Loucy (cell line): Measurements from ENCODE around the gene DLGAP1.

Source experiments
- H2AFZ ChIP-seq: fragments of 200-600 bp; sonication (generic); 2 replicates; pipeline ENCODE4 v1.6.0; 2016; ENCODE audit warnings: antibody characterized with exemption, mild to moderate bottlenecking, low read length, moderate library complexity
- H3F3A ChIP-seq: fragments of 200-600 bp; 2 replicates; pipeline ENCODE4 v1.6.0; 2016; ENCODE audit warnings: antibody characterized with exemption, low read depth, mild to moderate bottlenecking
- H3K27me3 ChIP-seq: fragments of 200-600 bp; sonication (generic); 2 replicates; pipeline ENCODE4 v1.6.1; 2014; ENCODE audit warnings: low read length, mild to moderate bottlenecking; ENCODE audit not compliant: insufficient read depth, poor library complexity, severe bottlenecking
- H3K36me3 ChIP-seq: fragments of 200-600 bp; sonication (generic); 2 replicates; pipeline ENCODE4 v1.6.1; 2016; ENCODE audit warnings: low read length; ENCODE audit not compliant: insufficient read depth
- H3K4me1 ChIP-seq: fragments of 200-600 bp; sonication (generic); 2 replicates; pipeline ENCODE4 v1.5.1; 2014; ENCODE audit warnings: low read length, mild to moderate bottlenecking; ENCODE audit not compliant: insufficient read depth, poor library complexity, severe bottlenecking
- H3K4me2 ChIP-seq: fragments of 200-600 bp; sonication (generic); 2 replicates; pipeline ENCODE4 v1.6.0; 2014; ENCODE audit warnings: antibody characterized with exemption, low read length, low read depth, mild to moderate bottlenecking; ENCODE audit not compliant: poor library complexity, severe bottlenecking
- H3K4me3 ChIP-seq: fragments of 200-600 bp; sonication (generic); 2 replicates; pipeline ENCODE4 v1.5.1; 2014; ENCODE audit warnings: low read length, mild to moderate bottlenecking, mixed read lengths; ENCODE audit not compliant: poor library complexity, severe bottlenecking
- H3K79me2 ChIP-seq: fragments of 200-600 bp; sonication (generic); 2 replicates; pipeline ENCODE4 v1.6.1; 2014; ENCODE audit warnings: low read length; ENCODE audit not compliant: insufficient read depth
- H3K9ac ChIP-seq: fragments of 200-600 bp; sonication (generic); 2 replicates; pipeline ENCODE4 v1.6.0; 2014; ENCODE audit warnings: mild to moderate bottlenecking, low read depth, low read length, moderate library complexity; ENCODE audit not compliant: poor library complexity, severe bottlenecking
- H3K9me2 ChIP-seq: fragments of 200-600 bp; sonication (generic); replicated peaks from 2 replicates; pipeline ENCODE4 v1.6.1; 2016; ENCODE audit warnings: low read depth, low read length, mixed read lengths
- H3K9me3 ChIP-seq: fragments of 200-600 bp; sonication (generic); 2 replicates; pipeline ENCODE4 v1.6.1; 2014; ENCODE audit warnings: mild to moderate bottlenecking, antibody characterized with exemption, low read length, low read depth; ENCODE audit not compliant: insufficient read depth
- H4K20me1 ChIP-seq: fragments of 200-600 bp; sonication (generic); 2 replicates; pipeline ENCODE4 v1.6.0; 2014; ENCODE audit warnings: antibody characterized with exemption, low read length, mild to moderate bottlenecking; ENCODE audit not compliant: insufficient read depth, poor library complexity, severe bottlenecking
- CTCF ChIP-seq: fragments of 200-600 bp; sonication (generic); conservative IDR thresholded peaks from 2 replicates; pipeline ENCODE4 v1.5.1; 2014; ENCODE audit warnings: mild to moderate bottlenecking, antibody characterized with exemption, low read length
- EZH2phosphoT487 ChIP-seq: fragments of 200-600 bp; IDR thresholded peaks from 2 replicates; pipeline ENCODE4 v1.6.1; 2018; ENCODE audit warnings: antibody characterized with exemption, mild to moderate bottlenecking, moderate library complexity, borderline replicate concordance

The DLGAP1 gene

GRCh38 chr18:3500016-3500415 is 955.1 kb downstream of the DLGAP1 start:
- TF ChIP-seq EZH2phosphoT487 (no peak), CTCF (no peak)
- Histone ChIP-seq H3K27me3 (no peaks in the 10 kb centered on the region), H3K4me2 (no peak overlapping the region), H3K9ac (no peak overlapping the region), H3K9me3 (no peaks in the 10 kb centered on the region), H3K4me3 (no peak overlapping the region), H2AFZ (no peak overlapping the region), H3F3A (no peaks in the 10 kb centered on the region), H3K36me3 (no peaks in the 10 kb centered on the region), H3K9me2 (no peaks in the 10 kb centered on the region), H4K20me1 (no peaks in the 10 kb centered on the region), H3K4me1 (no peaks in the 10 kb centered on the region), H3K79me2 (no peaks in the 10 kb centered on the region)

DNA sequence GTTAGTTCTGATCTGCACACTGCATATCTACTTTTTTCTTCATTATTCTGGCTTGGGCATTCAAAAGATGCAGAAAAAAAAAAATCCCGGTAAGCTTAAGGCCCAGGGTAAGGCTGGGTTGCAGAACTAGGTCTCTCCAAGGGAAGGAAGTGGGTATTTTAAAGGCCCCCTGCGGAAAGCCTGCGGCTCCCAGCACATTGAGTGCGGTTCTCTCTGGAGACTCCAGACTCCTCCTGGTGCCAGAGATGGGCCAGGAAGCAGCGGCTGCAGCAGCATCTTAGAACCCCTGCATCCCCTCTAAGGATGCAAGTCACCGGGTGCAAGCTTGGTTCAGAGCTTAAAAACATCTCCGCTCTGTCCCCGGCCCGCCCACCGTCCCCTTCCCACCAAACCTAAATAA is 955.6 kb downstream of the DLGAP1 start:
- TF ChIP-seq CTCF (no peak), EZH2phosphoT487 (no peak)
- Histone ChIP-seq H3K4me2 (no peak overlapping the region), H3F3A (no peaks in the 10 kb centered on the region), H3K9me2 (no peaks in the 10 kb centered on the region), H3K4me3 (no peak overlapping the region), H3K9ac (no peak overlapping the region), H4K20me1 (no peaks in the 10 kb centered on the region), H3K4me1 (no peaks in the 10 kb centered on the region), H3K9me3 (no peaks in the 10 kb centered on the region), H2AFZ (no peak overlapping the region), H3K27me3 (no peaks in the 10 kb centered on the region), H3K36me3 (no peaks in the 10 kb centered on the region), H3K79me2 (no peaks in the 10 kb centered on the region)

DNA sequence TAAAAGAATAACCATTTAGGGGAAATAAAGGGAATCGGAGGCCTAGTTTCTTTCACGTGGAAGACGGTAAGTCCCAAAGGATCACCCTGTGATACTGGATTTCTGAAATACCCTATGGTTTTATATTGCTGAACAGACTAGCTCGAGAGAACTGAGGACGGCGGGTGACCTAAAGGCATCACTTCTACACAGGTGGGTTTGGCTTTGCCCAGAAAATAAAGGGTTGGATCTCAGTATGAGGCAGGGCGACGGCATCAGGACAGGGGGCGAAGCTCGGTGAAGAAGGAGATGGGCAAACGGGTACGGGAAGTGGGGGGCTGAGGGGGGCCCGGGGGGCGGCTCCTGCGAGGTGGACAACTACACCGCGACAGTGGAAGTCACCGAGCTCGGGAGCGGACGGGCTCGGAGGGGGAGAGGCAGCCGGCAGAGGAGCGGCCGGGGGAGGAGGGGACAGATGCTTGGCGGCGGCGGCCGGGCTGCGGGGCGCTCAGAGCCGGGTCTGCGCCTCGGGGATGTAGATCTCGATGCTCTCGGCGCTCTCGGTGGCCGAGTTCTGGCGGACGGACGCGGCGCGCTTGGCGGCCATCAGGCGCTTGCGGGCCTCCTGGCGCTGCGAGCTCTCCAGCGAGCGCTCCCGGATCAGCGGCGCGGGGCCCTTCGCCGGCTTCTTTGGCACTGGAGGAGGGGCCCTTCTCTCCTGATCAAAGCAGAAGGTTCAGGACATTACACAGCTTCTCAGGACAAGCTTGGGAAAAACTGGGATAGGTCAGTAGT is 956.2 kb downstream of the DLGAP1 start:
- Histone ChIP-seq H3F3A (no peaks in the 10 kb centered on the region), H3K79me2 (no peaks in the 10 kb centered on the region), H3K4me3 (no peak overlapping the region), H3K9ac (no peak overlapping the region), H3K9me3 (no peaks in the 10 kb centered on the region), H4K20me1 (no peaks in the 10 kb centered on the region), H2AFZ (no peak overlapping the region), H3K4me2 (no peak overlapping the region), H3K4me1 (no peaks in the 10 kb centered on the region), H3K9me2 (no peaks in the 10 kb centered on the region), H3K27me3 (no peaks in the 10 kb centered on the region), H3K36me3 (no peaks in the 10 kb centered on the region)
- TF ChIP-seq CTCF (no peak), EZH2phosphoT487 (no peak)
